H1 (cell line): Measurements from ENCODE around the gene PABPC1L. TPM values are rescaled to one million over a fixed set of nuclear protein-coding genes. Genes with fewer than 3 reads are reported as not detected.

Source experiments
- CBX5 ChIP-seq: fragments of 300-800, 300-1000 bp; sonication (generic); IDR thresholded peaks from 2 replicates; pipeline ENCODE4 v1.7.1; 2016; ENCODE audit warnings: antibody characterized with exemption, low read length, low read depth
- CBX8 ChIP-seq: fragments of 300-800, 300-1000 bp; sonication (generic); IDR thresholded peaks from 2 replicates; pipeline ENCODE4 v1.7.1; 2016; ENCODE audit warnings: low read depth, low read length, borderline replicate concordance
- CEBPB ChIP-seq: IDR thresholded peaks from 2 replicates; pipeline ENCODE4 v1.6.1; 2012; ENCODE audit warnings: low read depth, low read length
- CHD1 ChIP-seq: IDR thresholded peaks from 2 replicates; pipeline ENCODE4 v1.6.1; 2012; ENCODE audit warnings: low read depth, low read length, improper control_type of control experiment
- CHD2 ChIP-seq: IDR thresholded peaks from 2 replicates; pipeline ENCODE4 v1.6.1; 2012; ENCODE audit warnings: low read length, improper control_type of control experiment
- CTBP2 ChIP-seq: IDR thresholded peaks from 2 replicates; pipeline ENCODE4 v1.7.0; 2011; ENCODE audit warnings: borderline replicate concordance, mild to moderate bottlenecking, moderate library complexity, mixed read lengths, low read length; ENCODE audit not compliant: insufficient read depth, insufficient read length
- EGR1 ChIP-seq: IDR thresholded peaks from 2 replicates; pipeline ENCODE4 v1.6.1; 2011; ENCODE audit warnings: low read depth, low read length, borderline replicate concordance
- EP300 ChIP-seq, 2 experiments: IDR thresholded peaks; 1 replicate in 1 of 2; 2 replicates in 1 of 2; pipeline ENCODE4 v1.6.1; 2011 to 2012; ENCODE audit warnings: low read depth in 2 of 2, low read length in 2 of 2, mild to moderate bottlenecking in 2 of 2, borderline replicate concordance in 1 of 2, inconsistent platforms in 1 of 2, moderate library complexity in 1 of 2
- HDAC2 ChIP-seq, 2 experiments: fragments of 300-600 bp in 1 of 2; sonication (generic) in 1 of 2; IDR thresholded peaks; 2 replicates each; pipeline ENCODE4 v1.6.1; 2011 to 2012; ENCODE audit warnings: low read depth in 2 of 2, low read length in 2 of 2, mild to moderate bottlenecking in 2 of 2, moderate library complexity in 2 of 2, borderline replicate concordance in 1 of 2, inconsistent platforms in 1 of 2
- HDAC6 ChIP-seq: IDR thresholded peaks from one replicate; pipeline ENCODE4 v1.7.1; 2012; ENCODE audit warnings: low read depth, mild to moderate bottlenecking, inconsistent platforms, low read length, moderate library complexity
- JUN ChIP-seq: IDR thresholded peaks from 2 replicates; pipeline ENCODE4 v1.6.1; 2011; ENCODE audit warnings: low read depth, mild to moderate bottlenecking, improper control_type of control experiment, low read length
- RBBP5 ChIP-seq: IDR thresholded peaks from 2 replicates; pipeline ENCODE4 v1.7.1; 2012; ENCODE audit warnings: low read depth, mild to moderate bottlenecking, inconsistent platforms, low read length, moderate library complexity, borderline replicate concordance
- RXRA ChIP-seq: IDR thresholded peaks from 2 replicates; pipeline ENCODE4 v1.6.1; 2011; ENCODE audit warnings: low read depth, mild to moderate bottlenecking, low read length, moderate library complexity; ENCODE audit not compliant: insufficient read depth
- SP2 ChIP-seq: IDR thresholded peaks from 2 replicates; pipeline ENCODE4 v1.6.1; 2012; ENCODE audit warnings: mild to moderate bottlenecking, low read length, inconsistent platforms
- SP4 ChIP-seq: IDR thresholded peaks from 2 replicates; pipeline ENCODE4 v1.6.1; 2012; ENCODE audit warnings: low read length, inconsistent platforms
- SRF ChIP-seq: IDR thresholded peaks from 2 replicates; pipeline ENCODE4 v1.6.1; 2011; ENCODE audit warnings: mild to moderate bottlenecking, low read depth, low read length, moderate library complexity
- TAF1 ChIP-seq: IDR thresholded peaks from 2 replicates; pipeline ENCODE4 v1.6.1; 2011; ENCODE audit warnings: mild to moderate bottlenecking, low read depth, low read length
- TAF7 ChIP-seq: optimal IDR thresholded peaks from 2 replicates; pipeline ENCODE3; 2011; ENCODE audit warnings: low read depth, mild to moderate bottlenecking, inconsistent platforms, low read length, moderate library complexity, borderline replicate concordance
- TBP ChIP-seq: IDR thresholded peaks from 2 replicates; pipeline ENCODE4 v1.6.1; 2011; ENCODE audit warnings: low read depth, low read length, improper control_type of control experiment
- TCF12 ChIP-seq: IDR thresholded peaks from 2 replicates; pipeline ENCODE4 v1.6.1; 2011; ENCODE audit warnings: low read depth, mild to moderate bottlenecking, low read length
- YY1 ChIP-seq: IDR thresholded peaks from 2 replicates; pipeline ENCODE4 v1.6.1; 2011; ENCODE audit warnings: low read depth, mild to moderate bottlenecking, low read length
- polyA plus RNA-seq, 7 experiments: library from polyadenylated mRNA; depleted of rRNA in 3 of 7; stranded (reverse) in 5 of 7; unstranded in 2 of 7; fragments of >200 nt in 5 of 7; fragments of 200-250 nt in 2 of 7; gene quantifications; 1 replicate in 5 of 7; 2 replicates in 1 of 7; 4 replicates in 1 of 7; pipeline versions ENCODE4 v1.2.1 to v1.2.3, GENCODE V29; 2011 to 2013; ENCODE audit warnings: missing spikeins in 2 of 7, mixed read lengths in 2 of 7
- total RNA-seq: library from RNA; stranded (reverse); fragmentation: NEBNext Ultra II Directional; extraction: Animal tissue kit (Norgen Biotek cat#: 25700); gene quantifications from 2 replicates; pipeline ENCODE4 v1.2.1, GENCODE V29; 2021
- TF ChIP-seq, protein P1 (sequence below): IDR thresholded peaks from 2 replicates; pipeline ENCODE4 v1.6.1; 2012; ENCODE audit warnings: inconsistent platforms
- TF ChIP-seq, protein P2 (sequence below): IDR thresholded peaks from 2 replicates; pipeline ENCODE4 v1.6.1; 2012; ENCODE audit warnings: inconsistent platforms

Gene PABPC1L
- total and polyA plus RNA-seq, 2 of the 8 experiments (the other 6 are each of a cell fraction or from before 2014, with no cell fraction given) = 61.1 to 108 TPM

DNA sequence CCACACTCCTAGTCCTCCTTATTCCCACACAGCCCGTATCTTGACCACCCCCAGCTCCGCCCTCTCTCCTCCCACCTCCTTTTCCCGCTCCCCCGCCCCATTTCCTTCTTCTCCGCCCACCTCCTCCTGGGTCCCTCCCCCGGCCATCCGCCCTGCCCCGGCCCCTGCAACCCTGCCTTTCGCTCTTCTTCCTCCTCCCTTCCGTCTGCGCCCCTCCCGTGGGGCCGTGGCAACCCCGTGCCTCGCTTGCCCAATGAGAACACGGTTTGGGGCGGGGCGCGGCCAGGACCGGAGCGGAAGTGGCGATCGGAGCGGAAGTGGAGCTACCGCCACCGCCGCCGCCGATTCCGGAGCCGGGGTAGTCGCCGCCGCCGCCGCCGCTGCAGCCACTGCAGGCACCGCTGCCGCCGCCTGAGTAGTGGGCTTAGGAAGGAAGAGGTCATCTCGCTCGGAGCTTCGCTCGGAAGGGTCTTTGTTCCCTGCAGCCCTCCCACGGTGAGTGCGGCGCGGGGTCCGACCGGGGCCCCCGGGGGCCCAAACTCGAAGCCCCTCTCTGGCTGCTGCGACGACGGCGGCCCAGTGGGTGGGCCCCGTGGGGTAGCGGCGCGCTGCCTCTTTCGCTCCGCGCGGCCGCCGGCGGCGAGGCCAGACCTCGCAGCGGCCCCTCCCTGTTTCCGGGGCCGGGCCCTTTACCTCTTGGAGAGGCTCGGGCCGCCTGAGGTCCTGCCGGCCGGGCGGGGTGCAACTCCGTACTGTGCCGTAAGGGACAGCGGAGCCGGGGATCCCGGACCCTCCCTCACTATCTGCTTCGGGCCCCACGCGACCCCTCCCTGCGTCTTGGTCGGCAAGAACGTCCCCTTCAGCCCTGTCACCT is 24.2 kb upstream of the PABPC1L start, which contains the start of gene YWHAB (continued):
- TF ChIP-seq CBX8 (no peak), YY1 (no peak), JUN (no peak), CEBPB (no peak), TBP (0 out of 2 replicates have a peak, but pooled peaks have one; percentile 8), SP4 (no peak), SP2 (no peak), RXRA (no peak), HDAC6 (no peak), EGR1 (peak; percentile 53; the same call in 1 of the 2 replicates), TAF7 (peak; percentile 21), EP300 (IDR thresholded peaks at IDR 0.05; ENCODE audit: borderline replicate concordance in 1 of 2, low read depth in 2 of 2, low read length in 2 of 2) (peak in 1 of 2 experiments; percentile 3; a peak in 1 of 3 replicates), CHD1 (no peak), HDAC2 (IDR thresholded peaks at IDR 0.05; ENCODE audit: borderline replicate concordance in 1 of 2, low read depth in 2 of 2, low read length in 2 of 2) (0 out of 4 replicates have a peak, but pooled peaks of 1 of the 2 experiments have one; percentile 53), SRF (no peak), TAF1 (peak; percentile 72), TCF12 (0 out of 2 replicates have a peak, but pooled peaks have one; percentile 24), CTBP2 (no peak), CBX5 (no peak), CHD2 (no peak), RBBP5 (peak; percentile 98; the same call in 1 of the 2 replicates)
- TF ChIP-seq, protein P1, sequence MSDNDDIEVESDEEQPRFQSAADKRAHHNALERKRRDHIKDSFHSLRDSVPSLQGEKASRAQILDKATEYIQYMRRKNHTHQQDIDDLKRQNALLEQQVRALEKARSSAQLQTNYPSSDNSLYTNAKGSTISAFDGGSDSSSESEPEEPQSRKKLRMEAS = no peak; the same call in 1 of the 2 replicates
- TF ChIP-seq, protein P2, sequence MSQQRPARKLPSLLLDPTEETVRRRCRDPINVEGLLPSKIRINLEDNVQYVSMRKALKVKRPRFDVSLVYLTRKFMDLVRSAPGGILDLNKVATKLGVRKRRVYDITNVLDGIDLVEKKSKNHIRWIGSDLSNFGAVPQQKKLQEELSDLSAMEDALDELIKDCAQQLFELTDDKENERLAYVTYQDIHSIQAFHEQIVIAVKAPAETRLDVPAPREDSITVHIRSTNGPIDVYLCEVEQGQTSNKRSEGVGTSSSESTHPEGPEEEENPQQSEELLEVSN = no peak
